GM12873 (cell line): Measurements from ENCODE around the gene RPP14.

Experiments
- CTCF ChIP-seq: IDR thresholded peaks from 2 replicates; pipeline ENCODE4 v1.5.1; 2012; ENCODE audit warnings: low read depth, mild to moderate bottlenecking, moderate library complexity, low read length, control low read depth; ENCODE audit not compliant: insufficient read depth; ENCODE audit errors: missing control alignments

The RPP14 gene

GRCh38 chr3:58357402-58357801 lies 51.4 kb downstream of the RPP14 start:
- no peak for TF ChIP-seq CTCF

DNA sequence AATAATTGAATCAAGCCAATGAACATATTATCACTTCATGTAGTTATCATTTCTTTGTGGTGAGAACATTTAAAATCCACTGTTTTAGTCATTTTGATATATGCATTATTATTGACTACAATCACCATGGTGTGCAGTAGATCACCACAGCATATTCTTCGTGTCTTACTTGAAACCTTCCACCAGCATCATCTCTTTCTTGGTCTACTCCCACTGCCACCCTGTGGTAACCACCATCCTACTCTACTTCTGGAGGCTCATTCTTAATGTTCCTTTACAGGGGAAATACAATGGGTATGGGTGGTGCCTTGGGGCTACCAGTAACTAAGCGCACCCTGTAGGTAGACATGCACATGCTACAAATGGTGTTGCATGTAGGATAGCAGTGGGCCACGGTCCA lies 52.0 kb downstream of the RPP14 start:
- TF ChIP-seq CTCF, result no peak

DNA sequence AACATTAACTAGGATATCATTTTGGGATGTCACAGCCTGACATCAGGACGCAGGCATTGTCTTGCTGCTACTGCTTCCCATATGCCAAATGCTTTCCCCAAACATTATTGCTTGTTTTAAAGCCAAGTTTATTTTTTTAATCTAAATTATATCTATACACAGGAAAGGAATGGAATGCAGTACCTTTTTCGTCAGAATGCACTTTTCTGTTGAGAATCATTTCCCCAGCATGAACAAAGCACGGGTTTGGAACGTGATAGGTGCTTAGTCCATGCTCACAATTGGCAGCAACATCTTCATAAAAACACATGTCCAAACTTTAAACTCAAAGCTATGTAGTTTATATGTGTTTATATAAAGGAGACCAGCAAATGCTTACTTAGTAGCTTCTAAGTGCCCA lies 52.8 kb downstream of the RPP14 start:
- no peak for TF ChIP-seq CTCF

DNA sequence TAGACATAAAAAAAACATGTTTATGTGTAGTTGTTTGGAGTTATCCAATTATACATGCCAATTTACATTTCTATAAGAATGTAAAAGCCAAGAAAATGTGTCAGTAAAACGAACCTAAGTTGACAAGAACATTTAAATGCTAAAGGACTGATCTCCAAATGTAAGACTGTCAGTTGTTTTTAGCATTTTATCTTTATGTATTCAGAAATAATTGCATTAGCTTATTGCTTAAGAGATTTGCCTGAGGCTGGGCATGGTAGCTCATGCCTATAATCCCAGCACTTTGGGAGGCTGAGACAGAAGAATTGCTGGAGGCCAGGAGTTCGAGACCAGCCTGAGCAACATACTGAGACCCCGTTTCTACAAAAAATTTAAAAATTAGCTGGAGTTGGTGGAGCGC lies 53.6 kb downstream of the RPP14 start:
- TF ChIP-seq CTCF, result no peak

GRCh38 chr3:58361866-58362265 lies 55.8 kb downstream of the RPP14 start:
- no peak for TF ChIP-seq CTCF

- TF ChIP-seq CTCF, result no peak
Measured at GRCh38 chr3:58366699-58367098, 60.7 kb downstream of the RPP14 start.

GRCh38 chr3:58369038-58369437 lies 63.0 kb downstream of the RPP14 start:
- TF ChIP-seq CTCF, result no peak
